A673 (cell line): ENCODE measurements around the gene FAM131C. TPM values are rescaled to one million over a fixed set of nuclear protein-coding genes. Genes with fewer than 3 reads are reported as not detected.

Source experiments
- BruUV-seq: library from RNA; stranded (reverse); fragments of 400-500 nt; replicated peaks from 2 replicates; lab custom pipeline; 2021; lab: Mats Ljungman, UMichigan
- CTCF ChIA-PET: fragments of 300-600 bp; sonication (Branson Sonifier 250); formaldehyde crosslinking; loops from one replicate; lab custom pipeline; 2022; ENCODE audit warnings: antibody characterized with exemption; lab: Charles Lee
- POLR2A ChIA-PET: fragments of 300-600 bp; sonication (Branson Sonifier 250); formaldehyde crosslinking; loops from one replicate; lab custom pipeline; 2022; ENCODE audit warnings: antibody characterized with exemption; ENCODE audit not compliant: low non-redundant PET; lab: Charles Lee
- DNase-seq: peaks from one replicate; pipeline ENCODE4 v3.0.0-alpha.2; 2015; ENCODE audit warnings: low spot score
- H3K27ac ChIP-seq: fragments of 200-600 bp; sonication (generic); 2 replicates; pipeline ENCODE4 v1.5.1; 2016; ENCODE audit warnings: mixed run types, low read depth, mild to moderate bottlenecking, mixed read lengths, antibody characterized with exemption, low read length; ENCODE audit not compliant: poor library complexity, severe bottlenecking
- H3K27me3 ChIP-seq: fragments of 200-600 bp; sonication (generic); replicated peaks from 2 replicates; pipeline ENCODE4 v1.6.1; 2017; ENCODE audit warnings: mixed run types, low read depth, mild to moderate bottlenecking, mixed read lengths, antibody characterized with exemption, low read length; ENCODE audit not compliant: insufficient read depth, poor library complexity
- H3K36me3 ChIP-seq: fragments of 200-600 bp; sonication (generic); 2 replicates; pipeline ENCODE4 v1.6.1; 2016; ENCODE audit warnings: mixed run types, mild to moderate bottlenecking, mixed read lengths, antibody characterized with exemption, low read length; ENCODE audit not compliant: insufficient read depth, poor library complexity, severe bottlenecking
- H3K4me1 ChIP-seq: fragments of 200-600 bp; sonication (generic); 2 replicates; pipeline ENCODE4 v1.6.1; 2017; ENCODE audit warnings: mixed run types, mild to moderate bottlenecking, mixed read lengths, antibody characterized with exemption, low read length; ENCODE audit not compliant: insufficient read depth, poor library complexity, severe bottlenecking
- H3K4me3 ChIP-seq: fragments of 200-600 bp; sonication (generic); 2 replicates; pipeline ENCODE4 v1.5.1; 2016; ENCODE audit warnings: low read depth, mixed run types, mild to moderate bottlenecking, mixed read lengths, low read length; ENCODE audit not compliant: poor library complexity, severe bottlenecking
- H3K9me3 ChIP-seq: fragments of 200-600 bp; sonication (generic); 2 replicates; pipeline ENCODE4 v1.6.1; 2016; ENCODE audit warnings: mixed run types, low read depth, mild to moderate bottlenecking, mixed read lengths, antibody characterized with exemption, low read length; ENCODE audit not compliant: poor library complexity, severe bottlenecking
- EZH2 ChIP-seq: fragments of 200-600 bp; sonication (generic); IDR thresholded peaks from 2 replicates; pipeline ENCODE4 v1.6.1; 2017; ENCODE audit warnings: borderline replicate concordance, low read depth, mild to moderate bottlenecking, mixed read lengths, antibody characterized with exemption, low read length; ENCODE audit not compliant: poor library complexity, severe bottlenecking
- intact Hi-C: fragments of 100-400 bp; cut with micrococcal nuclease; formaldehyde crosslinking; loops from one replicate; pipeline ENCODE4 v1.10.0; 2022; ENCODE audit not compliant: unreplicated experiment
- total RNA-seq: library from RNA; stranded (reverse); gene quantifications from 2 replicates; pipeline ENCODE4 v1.2.3, GENCODE V29; 2021
- TF ChIP-seq, protein P1 (sequence below): fragments of 300-800, 200-600 bp; sonication (generic); conservative IDR thresholded peaks from 2 replicates; pipeline ENCODE4 v1.5.1; 2017; ENCODE audit warnings: low read depth, mild to moderate bottlenecking, antibody characterized with exemption, low read length, moderate library complexity, mixed read lengths

The FAM131C gene
- total RNA-seq, 1 experiment from 2014 or later = 0.71 TPM

DNA sequence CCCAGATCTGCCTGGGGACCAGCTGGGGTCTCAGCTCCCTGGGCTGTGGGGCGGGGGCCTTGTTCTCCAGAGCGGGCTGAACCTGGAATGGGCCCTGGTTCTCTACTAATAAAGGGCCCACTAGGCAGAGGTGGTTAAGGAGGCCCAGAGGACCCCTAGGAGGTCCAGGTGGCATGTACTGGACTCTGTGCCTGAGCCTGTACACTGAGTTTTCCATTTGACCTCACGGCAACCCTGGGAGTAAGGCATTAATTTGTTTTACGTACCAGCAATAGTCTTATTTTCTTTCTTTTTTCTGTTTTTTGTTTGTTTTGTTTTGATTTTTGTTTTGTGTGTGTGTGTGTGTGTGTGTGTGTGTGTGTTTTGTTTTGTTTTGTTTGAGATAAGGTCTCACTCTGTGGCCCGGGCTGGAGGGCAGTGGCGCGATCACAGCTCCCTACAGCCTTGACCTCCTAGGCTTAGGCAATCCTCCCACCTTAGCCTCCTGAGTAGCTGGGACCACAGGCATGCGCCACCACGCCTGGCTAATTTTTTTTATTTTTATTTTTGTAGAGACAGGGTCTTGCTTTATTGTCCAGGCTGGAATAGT, 19.6 kb upstream of the FAM131C start:
- no peaks in the 10 kb centered on the region for H3K27me3 ChIP-seq
- BruUV-seq = no TSS peak
- H3K27ac ChIP-seq = no peak overlapping the region
- H3K36me3 ChIP-seq = no peaks in the 10 kb centered on the region
- TF ChIP-seq EZH2 = no peak
- TF ChIP-seq, protein P1, sequence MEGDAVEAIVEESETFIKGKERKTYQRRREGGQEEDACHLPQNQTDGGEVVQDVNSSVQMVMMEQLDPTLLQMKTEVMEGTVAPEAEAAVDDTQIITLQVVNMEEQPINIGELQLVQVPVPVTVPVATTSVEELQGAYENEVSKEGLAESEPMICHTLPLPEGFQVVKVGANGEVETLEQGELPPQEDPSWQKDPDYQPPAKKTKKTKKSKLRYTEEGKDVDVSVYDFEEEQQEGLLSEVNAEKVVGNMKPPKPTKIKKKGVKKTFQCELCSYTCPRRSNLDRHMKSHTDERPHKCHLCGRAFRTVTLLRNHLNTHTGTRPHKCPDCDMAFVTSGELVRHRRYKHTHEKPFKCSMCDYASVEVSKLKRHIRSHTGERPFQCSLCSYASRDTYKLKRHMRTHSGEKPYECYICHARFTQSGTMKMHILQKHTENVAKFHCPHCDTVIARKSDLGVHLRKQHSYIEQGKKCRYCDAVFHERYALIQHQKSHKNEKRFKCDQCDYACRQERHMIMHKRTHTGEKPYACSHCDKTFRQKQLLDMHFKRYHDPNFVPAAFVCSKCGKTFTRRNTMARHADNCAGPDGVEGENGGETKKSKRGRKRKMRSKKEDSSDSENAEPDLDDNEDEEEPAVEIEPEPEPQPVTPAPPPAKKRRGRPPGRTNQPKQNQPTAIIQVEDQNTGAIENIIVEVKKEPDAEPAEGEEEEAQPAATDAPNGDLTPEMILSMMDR = no peak
- H3K9me3 ChIP-seq = no peaks in the 10 kb centered on the region
- POLR2A ChIA-PET = no interaction called here
- DNase-seq = no peak
- H3K4me1 ChIP-seq = peaks cover 9% of the 10 kb centered on the region
- CTCF ChIA-PET = no interaction called here
- intact Hi-C loops = no loop called here
- no peak overlapping the region for H3K4me3 ChIP-seq

DNA sequence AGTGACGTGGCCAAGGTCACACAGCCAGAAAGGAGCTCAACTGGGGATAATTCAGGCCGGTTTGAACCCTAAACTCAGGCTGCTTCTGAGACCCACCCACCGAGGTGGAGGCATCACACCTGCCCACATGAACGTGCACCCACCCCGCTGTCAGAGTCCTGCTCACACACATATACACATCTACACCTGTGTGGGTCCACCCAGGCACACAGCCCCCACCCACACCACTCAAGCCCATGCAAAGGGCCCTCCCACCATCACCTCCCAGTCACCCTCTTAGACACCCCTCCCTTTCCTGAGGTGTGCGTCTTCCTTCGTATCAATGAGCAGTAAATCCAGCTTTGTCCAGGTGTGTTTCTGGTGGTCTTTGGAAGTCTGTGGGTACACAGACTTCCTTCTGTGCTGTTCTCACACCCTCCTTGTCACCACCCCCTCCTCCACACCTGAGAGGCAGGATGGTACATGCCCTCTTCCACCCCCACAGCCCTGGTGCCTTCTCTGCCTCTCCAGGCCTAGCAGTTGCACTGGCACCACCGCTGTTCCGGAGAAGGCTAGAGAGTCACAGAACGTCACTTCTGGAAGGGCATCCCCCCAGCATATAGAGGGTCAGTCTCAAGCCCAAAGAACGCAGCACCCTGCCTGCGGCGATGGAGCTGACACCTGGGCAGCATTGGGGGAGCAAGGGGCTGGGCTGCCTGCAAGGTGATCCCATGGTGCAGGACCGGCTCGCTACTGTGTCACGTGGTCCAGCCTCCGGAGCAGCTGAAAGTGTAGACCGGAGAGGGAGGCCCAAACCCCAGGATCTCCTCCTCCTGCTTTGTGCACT, 18.9 kb upstream of the FAM131C start:
- POLR2A ChIA-PET = no interaction called here
- no TSS peak for BruUV-seq
- H3K27me3 ChIP-seq = no peaks in the 10 kb centered on the region
- H3K4me1 ChIP-seq = peaks cover 9% of the 10 kb centered on the region
- CTCF ChIA-PET = no interaction called here
- H3K9me3 ChIP-seq = no peaks in the 10 kb centered on the region
- TF ChIP-seq EZH2 = no peak
- TF ChIP-seq, protein P1 = no peak
- H3K36me3 ChIP-seq = no peaks in the 10 kb centered on the region
- intact Hi-C loops = no loop called here
- no peak overlapping the region for H3K4me3 ChIP-seq
- no peak for DNase-seq
- H3K27ac ChIP-seq = no peak overlapping the region

DNA sequence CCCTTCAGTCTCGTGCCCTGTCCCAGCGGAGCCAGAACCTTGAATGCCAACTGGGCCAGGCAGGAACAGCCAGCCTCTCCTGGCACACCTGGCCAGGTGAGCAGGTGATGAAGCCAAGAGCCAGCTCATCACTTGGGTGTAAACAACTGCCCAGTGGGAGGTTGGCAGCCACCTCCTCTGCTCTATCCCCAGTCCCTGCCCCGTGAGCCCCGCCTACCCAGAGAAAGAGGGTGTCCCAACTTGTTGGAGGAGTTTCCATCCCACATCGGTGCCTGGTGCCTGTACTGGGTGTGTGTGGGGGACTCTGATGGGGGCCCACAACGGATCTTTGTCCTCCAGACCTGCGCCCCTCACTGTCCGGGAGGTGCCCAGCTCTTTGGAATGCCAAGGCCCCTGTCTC, 17.8 kb upstream of the FAM131C start:
- POLR2A ChIA-PET = no interaction called here
- CTCF ChIA-PET = no interaction called here
- no peaks in the 10 kb centered on the region for H3K27me3 ChIP-seq
- peaks cover 9% of the 10 kb centered on the region for H3K4me1 ChIP-seq
- BruUV-seq = no TSS peak
- no peak for DNase-seq
- H3K27ac ChIP-seq = no peak overlapping the region
- intact Hi-C loops = no loop called here
- no peak overlapping the region for H3K4me3 ChIP-seq
- H3K36me3 ChIP-seq = no peaks in the 10 kb centered on the region
- H3K9me3 ChIP-seq = no peaks in the 10 kb centered on the region
- TF ChIP-seq, protein P1 = no peak
- no peak for TF ChIP-seq EZH2
